SK-N-SH treated with all-trans-retinoic acid at 6 μM for 48 hours (cell line): ENCODE data around the gene NHLRC2.

Experiments
- ARNTL ChIP-seq: fragments of 450-650 bp; formaldehyde crosslinking; IDR thresholded peaks from 2 replicates; pipeline ENCODE4 v1.5.0; 2020; ENCODE audit warnings: low read depth, mild to moderate bottlenecking, moderate library complexity, borderline replicate concordance
- BACH2 ChIP-seq: fragments of 250-450 bp; sonication (Bioruptor Pico); IDR thresholded peaks from 2 replicates; pipeline ENCODE4 v1.9.0; 2021; ENCODE audit warnings: mild to moderate bottlenecking, borderline replicate concordance
- ISL1 ChIP-seq: fragments of 250-450 bp; sonication (Bioruptor Pico); IDR thresholded peaks from 2 replicates; pipeline ENCODE4 v2.1.2; 2022; ENCODE audit warnings: mild to moderate bottlenecking, moderate library complexity
- PPARA ChIP-seq: fragments of 250-450 bp; sonication (Bioruptor Pico); IDR thresholded peaks from 2 replicates; pipeline ENCODE4 v1.5.0; 2020; ENCODE audit warnings: mild to moderate bottlenecking, borderline replicate concordance
- ZC3H10 ChIP-seq: fragments of 250-450 bp; sonication (Bioruptor Pico); IDR thresholded peaks from 2 replicates; pipeline ENCODE4 v1.5.1; 2021; ENCODE audit warnings: mild to moderate bottlenecking, moderate library complexity
- ZFP3 ChIP-seq: fragments of 250-450 bp; sonication (Bioruptor Pico); IDR thresholded peaks from 2 replicates; pipeline ENCODE4 v1.5.0; 2020; ENCODE audit warnings: mild to moderate bottlenecking, moderate library complexity
- ZFP30 ChIP-seq: fragments of 450-650 bp; formaldehyde crosslinking; IDR thresholded peaks from 2 replicates; pipeline ENCODE4 v1.5.0; 2022; ENCODE audit warnings: mild to moderate bottlenecking, moderate library complexity
- TF ChIP-seq, protein P1 (sequence below): fragments of 250-450 bp; sonication (Bioruptor Pico); IDR thresholded peaks from 2 replicates; pipeline ENCODE4 v1.5.1; 2021; ENCODE audit warnings: mild to moderate bottlenecking, moderate library complexity
- TF ChIP-seq, protein P2 (sequence below): fragments of 250-450 bp; sonication (Bioruptor Pico); IDR thresholded peaks from 2 replicates; pipeline ENCODE4 v1.5.1; 2020; ENCODE audit warnings: low read depth, mild to moderate bottlenecking, moderate library complexity

DNA sequence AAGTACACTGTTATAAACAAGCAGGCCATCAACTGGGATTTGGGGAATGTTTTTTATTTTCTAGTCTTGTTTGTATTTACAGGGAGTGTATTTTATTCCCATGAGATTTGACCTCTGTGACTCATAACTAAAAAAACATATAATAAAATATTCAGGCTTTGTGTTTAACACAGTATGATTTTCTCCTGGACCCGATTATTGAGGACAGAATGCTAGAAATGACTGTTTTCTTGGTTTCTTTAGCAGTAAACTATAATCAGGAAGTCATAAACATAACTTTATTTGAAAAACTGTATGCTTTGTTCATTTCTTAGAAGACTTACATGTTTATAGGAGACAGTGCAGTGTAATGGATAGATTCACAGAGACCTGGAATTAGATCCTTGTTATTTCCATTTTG lies 2.1 kb downstream of the NHLRC2 start:
- TF ChIP-seq BACH2 (CRISPR knock-in tag) = no peak
- TF ChIP-seq, protein P1, sequence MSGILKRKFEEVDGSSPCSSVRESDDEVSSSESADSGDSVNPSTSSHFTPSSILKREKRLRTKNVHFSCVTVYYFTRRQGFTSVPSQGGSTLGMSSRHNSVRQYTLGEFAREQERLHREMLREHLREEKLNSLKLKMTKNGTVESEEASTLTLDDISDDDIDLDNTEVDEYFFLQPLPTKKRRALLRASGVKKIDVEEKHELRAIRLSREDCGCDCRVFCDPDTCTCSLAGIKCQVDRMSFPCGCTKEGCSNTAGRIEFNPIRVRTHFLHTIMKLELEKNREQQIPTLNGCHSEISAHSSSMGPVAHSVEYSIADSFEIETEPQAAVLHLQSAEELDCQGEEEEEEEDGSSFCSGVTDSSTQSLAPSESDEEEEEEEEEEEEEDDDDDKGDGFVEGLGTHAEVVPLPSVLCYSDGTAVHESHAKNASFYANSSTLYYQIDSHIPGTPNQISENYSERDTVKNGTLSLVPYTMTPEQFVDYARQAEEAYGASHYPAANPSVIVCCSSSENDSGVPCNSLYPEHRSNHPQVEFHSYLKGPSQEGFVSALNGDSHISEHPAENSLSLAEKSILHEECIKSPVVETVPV = no peak
- TF ChIP-seq ZFP3 (CRISPR knock-in tag) = no peak
- TF ChIP-seq, protein P2, sequence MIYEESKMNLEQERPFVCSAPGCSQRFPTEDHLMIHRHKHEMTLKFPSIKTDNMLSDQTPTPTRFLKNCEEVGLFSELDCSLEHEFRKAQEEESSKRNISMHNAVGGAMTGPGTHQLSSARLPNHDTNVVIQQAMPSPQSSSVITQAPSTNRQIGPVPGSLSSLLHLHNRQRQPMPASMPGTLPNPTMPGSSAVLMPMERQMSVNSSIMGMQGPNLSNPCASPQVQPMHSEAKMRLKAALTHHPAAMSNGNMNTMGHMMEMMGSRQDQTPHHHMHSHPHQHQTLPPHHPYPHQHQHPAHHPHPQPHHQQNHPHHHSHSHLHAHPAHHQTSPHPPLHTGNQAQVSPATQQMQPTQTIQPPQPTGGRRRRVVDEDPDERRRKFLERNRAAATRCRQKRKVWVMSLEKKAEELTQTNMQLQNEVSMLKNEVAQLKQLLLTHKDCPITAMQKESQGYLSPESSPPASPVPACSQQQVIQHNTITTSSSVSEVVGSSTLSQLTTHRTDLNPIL (CRISPR knock-in tag) = no peak
- no peak for TF ChIP-seq ZFP30 (CRISPR knock-in tag)
- TF ChIP-seq ISL1 (CRISPR knock-in tag) = no peak
- TF ChIP-seq ZC3H10 (CRISPR knock-in tag) = no peak
- no peak for TF ChIP-seq ARNTL
- TF ChIP-seq PPARA = no peak
